Measurements from ENCODE around the gene SCART1.
"Not testable (repeated sequence)": the region's sequence is repeated elsewhere in the genome, so short reads cannot be mapped to it uniquely, and the experiment has no call there.

DNA sequence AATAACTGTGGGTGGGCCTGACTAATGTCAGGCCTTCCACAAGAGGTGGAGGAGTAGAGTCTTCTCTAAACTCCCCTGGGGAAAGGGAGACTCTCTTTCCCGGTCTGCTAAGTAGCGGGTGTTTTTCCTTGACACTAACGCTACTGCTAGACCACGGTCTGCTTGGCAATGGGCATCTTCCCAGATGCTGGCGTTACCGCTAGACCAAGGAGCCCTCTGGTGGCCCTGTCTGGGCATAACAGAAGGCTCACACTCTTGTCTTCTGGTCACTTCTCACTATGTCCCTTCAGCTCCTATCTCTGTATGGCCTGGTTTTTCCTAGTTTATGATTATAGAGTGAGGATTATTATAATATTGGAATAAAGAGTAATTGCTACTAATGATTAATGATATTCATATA, 43.6 kb downstream of the SCART1 start:
- TF ChIP-seq, protein P1, sequence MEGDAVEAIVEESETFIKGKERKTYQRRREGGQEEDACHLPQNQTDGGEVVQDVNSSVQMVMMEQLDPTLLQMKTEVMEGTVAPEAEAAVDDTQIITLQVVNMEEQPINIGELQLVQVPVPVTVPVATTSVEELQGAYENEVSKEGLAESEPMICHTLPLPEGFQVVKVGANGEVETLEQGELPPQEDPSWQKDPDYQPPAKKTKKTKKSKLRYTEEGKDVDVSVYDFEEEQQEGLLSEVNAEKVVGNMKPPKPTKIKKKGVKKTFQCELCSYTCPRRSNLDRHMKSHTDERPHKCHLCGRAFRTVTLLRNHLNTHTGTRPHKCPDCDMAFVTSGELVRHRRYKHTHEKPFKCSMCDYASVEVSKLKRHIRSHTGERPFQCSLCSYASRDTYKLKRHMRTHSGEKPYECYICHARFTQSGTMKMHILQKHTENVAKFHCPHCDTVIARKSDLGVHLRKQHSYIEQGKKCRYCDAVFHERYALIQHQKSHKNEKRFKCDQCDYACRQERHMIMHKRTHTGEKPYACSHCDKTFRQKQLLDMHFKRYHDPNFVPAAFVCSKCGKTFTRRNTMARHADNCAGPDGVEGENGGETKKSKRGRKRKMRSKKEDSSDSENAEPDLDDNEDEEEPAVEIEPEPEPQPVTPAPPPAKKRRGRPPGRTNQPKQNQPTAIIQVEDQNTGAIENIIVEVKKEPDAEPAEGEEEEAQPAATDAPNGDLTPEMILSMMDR (IDR thresholded peaks at IDR 0.05; ENCODE audit: low read depth, low read length, poor library complexity, severe bottlenecking) = peak; percentile 39
- not testable (repeated sequence) for TF ChIP-seq EZH2phosphoT487 (IDR thresholded peaks at IDR 0.05; ENCODE audit: borderline replicate concordance, low read length)
